Colon (tissue), 2 donors: Measurements from ENCODE around the gene MDM2.
"Not testable (repeated sequence)": the region's sequence is repeated elsewhere in the genome, so short reads cannot be mapped to it uniquely, and the experiment has no call there.

Experiments used
- FAIRE-seq: peaks from 2 replicates; lab custom pipeline; 2012; peaks lifted over from hg19 to GRCh38; lab: Jason Lieb, UNC
- donor health status: control.
- donor health status: control.

MDM2 gene

DNA sequence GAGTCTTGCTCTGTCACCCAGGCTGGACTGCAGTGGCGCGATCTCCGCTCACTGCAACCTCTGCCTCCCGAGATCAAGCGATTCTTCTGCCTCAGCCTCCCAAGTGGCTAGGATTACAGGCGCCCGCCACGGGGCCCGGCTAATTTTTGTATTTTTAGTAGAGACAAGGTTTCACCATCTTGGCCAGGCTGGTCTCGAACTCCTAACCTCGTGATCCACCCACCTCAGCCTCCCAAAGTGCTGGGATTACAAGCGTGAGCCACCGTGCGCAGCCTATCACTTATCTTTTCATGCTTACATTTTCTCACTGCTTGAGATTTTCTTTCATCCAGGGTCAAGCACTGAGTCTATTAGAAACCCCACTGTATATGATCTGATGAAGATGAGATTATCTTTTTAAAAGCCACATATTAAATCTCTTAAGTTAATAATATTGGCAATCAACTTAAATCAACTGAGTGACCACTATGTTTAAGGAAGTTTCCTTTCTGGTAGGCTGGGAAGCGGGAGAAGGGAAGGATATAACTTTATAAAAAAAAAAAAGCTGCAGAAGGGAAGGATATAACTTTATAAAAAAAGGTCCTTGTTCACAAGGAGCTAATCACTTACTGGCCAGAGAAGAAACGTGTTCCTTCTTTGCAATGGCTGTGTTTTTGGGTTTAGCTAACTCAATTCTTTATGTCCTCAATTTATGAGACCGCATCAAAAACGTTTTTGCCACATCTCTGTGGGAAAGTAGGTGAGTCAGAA, 1.3 kb upstream of the MDM2 start:
- FAIRE-seq: no peak

GRCh38 chr12:68807274-68807575, 752 bp upstream of the MDM2 start:
- FAIRE-seq: not testable (repeated sequence)

GRCh38 chr12:68808388-68809189, 612 bp downstream of the MDM2 start:
- no peak for FAIRE-seq

GRCh38 chr12:68809190-68810026, 1.4 kb downstream of the MDM2 start:
- no peak for FAIRE-seq

DNA sequence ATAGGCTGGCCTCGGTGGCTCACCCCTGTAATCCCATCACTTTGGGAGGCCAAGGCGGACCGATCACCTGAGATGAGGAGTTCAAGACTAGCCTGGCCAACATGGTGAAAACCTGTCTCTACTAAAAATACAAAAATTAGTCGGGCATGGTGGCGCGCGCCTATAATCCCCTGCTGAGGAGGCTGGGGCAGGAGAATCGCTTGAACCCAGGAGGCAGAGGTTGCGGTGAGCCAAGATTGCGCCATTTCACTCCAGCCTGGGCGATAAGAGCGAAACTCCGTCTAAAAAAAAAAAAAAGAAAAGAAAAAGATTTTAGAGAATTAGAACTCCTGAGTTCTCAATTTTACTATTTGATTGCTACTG, 2.0 kb downstream of the MDM2 start:
- not testable (repeated sequence) for FAIRE-seq

- FAIRE-seq: not testable (repeated sequence)
Measured at GRCh38 chr12:68811573-68811972, 3.6 kb downstream of the MDM2 start.

- no peak for FAIRE-seq
Measured at GRCh38 chr12:68812553-68813241, 4.7 kb downstream of the MDM2 start.

- no peak for FAIRE-seq
Measured at GRCh38 chr12:68813242-68813593, 5.2 kb downstream of the MDM2 start.

DNA sequence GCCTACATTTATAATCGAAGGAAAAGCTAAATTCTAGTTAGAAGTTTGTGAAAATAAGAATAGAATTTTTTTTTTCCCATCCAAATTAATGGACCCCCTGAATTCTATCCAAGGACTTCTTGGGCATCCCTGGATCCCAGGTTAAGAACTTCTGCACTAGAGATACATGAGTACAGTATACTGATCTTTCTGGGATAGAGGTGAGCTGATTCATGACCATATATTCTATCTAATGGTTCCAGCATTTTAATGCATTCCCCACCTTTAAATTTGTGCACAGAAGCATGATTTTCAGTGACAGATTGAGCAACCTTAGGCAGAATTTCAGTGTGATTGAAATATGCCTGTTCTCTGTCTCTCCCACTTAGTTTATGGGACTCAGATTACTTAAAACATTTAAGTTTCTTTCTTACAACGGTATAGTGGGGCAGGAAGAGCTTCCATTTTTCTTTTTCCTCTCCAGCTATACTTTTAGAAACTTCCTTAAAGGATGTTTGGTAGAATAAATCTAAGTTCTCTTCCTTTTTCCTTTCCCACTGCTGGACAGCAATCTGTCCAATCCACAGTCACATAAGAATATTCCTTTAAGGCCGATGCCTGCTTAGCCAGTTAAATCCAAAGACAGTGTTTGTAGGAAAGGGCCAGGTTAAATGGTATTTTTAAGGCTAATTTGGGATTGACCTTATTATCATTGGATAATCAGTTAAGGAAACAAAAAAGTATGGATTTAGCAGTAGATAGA, 6.7 kb downstream of the MDM2 start:
- FAIRE-seq: no peak

DNA sequence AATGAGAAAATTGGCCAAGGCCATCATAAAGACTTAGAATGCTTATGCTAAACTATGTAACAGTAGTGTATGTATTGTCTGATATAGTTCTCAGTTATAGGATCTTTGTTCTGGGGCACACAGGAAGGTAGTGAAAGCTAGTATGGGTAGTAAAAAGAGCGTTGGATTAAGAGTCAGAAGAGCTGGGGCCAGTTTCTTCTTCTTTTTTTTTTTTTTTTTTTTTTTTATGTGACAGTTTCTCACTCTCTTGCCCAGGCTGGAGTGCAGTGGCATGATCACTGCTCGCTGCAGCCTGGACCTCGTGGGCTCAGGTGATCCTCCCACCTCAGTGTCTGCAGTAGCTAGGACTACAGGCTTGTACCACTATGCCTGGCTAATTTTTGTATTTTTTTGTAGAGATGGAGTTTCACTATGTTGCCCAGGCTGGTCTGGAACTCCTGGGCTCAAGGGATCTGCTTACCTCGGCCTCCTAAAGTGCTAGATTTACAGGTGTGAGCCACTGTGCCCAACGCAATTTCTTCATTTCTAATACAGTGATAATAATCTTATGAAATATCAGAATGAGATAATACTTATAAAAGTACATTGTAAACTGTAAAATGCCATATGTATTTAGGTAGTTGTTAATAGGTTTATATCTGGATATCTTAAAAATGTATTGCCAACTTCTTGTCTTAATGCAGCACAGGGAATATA, 7.4 kb downstream of the MDM2 start:
- no peak for FAIRE-seq

DNA sequence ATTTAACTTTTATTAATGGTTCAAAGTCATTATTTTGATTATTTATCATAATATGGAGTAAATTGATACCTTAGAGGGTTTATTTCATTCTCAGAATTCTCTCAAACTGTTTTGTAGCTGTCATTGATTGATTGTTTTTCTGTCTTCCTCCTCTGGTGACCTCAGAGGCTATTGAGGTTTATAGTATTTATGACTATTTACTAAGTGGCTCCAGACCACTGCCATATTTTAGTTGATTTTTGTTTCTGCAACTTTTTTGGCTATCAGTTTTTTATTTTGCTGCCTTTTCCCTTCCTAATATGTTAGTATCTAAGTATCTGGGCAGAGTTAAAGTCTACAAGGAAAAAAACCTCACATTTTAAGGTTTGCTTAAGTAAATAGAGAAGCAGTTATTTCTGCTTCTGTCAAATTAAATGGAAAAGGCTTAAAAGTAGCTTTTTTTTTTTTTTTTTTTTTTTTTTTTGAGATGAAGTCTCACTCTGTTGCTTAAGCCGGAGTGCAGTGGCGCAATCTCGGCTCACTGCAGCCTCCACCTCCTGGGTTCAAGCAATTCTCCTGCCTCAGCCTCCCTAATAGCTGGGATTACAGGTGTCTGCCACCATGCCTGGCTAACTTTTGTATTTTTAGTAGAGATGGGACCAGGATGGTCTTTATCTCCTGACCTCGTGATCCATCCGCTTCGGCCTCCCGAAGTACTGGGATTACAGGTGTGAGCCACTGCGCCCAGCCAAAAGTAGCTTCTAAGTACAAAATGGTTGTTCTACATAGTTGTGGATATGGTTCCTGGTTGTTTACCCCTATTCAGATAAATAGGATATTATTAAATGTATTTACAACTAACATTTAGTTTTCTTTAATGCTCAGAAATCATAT, 8.2 kb downstream of the MDM2 start:
- FAIRE-seq: no peak

GRCh38 chr12:68819481-68819880, 11.5 kb downstream of the MDM2 start:
- FAIRE-seq: not testable (repeated sequence)

DNA sequence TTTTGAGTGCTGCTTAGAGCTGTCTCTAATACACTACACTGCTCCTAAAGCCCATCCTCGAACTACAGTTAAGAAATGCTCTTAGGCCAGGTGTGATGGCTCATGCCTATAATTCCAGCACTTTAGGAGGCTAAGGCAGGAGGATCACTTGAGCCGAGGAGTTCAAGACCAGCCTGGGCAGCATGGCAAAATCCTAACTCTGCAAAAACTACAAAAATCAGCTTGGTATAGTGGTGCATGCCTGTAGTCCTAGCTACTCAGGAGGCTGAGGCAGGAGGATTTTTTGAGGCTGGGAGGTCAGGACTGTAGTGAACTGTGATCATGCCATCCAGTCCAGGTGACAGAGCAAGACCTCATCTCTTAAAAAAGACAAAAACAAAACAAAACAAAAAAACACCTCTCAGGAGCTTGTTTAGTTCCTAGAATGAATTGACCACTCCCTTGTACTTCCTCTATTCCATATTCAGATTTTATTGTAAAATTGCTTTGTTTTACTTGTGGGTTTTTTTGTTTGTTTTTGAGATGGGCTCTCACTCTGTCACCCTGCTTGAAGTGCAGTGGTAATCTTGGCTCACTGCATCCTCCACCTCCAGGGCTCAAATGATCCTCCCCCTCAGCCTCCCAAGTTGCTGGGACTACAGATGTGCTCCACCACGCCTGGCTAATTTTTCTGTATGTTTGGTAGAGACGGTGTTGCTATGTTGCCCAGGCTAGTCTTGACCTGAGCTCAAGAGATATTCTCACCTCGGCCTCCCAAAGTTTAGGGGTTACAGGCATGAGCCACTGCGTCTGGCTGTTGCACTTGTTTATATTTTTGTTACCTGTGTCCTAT, 13.6 kb downstream of the MDM2 start:
- no peak for FAIRE-seq

DNA sequence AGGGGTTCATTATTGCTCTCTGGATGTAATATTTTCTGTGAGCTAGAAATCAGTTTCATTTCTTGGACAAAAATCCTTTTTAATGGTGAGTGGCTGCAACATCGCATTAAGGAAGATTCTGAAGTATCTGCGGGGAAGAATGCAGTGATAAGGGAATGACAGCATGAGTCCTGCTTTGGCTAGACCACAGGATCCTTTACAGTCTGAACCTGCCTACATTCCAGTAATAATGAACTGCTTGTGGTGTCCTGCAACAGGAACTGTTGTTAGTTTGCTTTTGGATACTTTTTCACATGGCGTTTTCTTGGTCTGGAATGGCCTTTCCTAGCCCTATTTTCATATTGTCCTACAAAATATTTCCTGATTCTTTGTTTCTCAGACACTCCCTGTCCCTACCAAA, 15.7 kb downstream of the MDM2 start:
- FAIRE-seq: no peak

GRCh38 chr12:68824131-68824530, 16.2 kb downstream of the MDM2 start:
- FAIRE-seq: no peak

GRCh38 chr12:68824597-68825250, 16.7 kb downstream of the MDM2 start:
- FAIRE-seq: no peak

GRCh38 chr12:68825569-68826217, 17.7 kb downstream of the MDM2 start:
- no peak for FAIRE-seq
